ENCODE data around the gene CUL2.

The CUL2 gene

DNA sequence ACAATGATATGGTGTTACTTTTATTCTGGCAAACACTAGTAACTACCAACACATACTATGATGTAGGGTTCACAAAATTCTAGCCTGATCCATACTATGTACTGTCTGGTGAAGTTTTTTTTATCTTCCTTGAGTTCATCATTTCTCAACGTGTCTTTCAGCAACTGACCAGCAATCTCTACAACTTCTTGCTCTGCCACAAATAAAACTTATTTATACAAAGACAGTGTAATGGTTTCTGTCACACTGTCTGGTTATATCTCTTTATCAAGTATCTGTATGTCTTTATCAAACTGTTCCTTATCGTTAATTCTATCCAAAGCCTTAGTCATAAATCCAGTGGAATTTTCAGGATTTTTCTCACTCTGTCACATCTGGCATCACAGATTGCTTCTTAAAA is 69.7 kb downstream of the CUL2 start:
- TF ChIP-seq TAF1 (IDR thresholded peaks at IDR 0.05; ENCODE audit: borderline replicate concordance, insufficient read depth, low read length) (no peak), SIN3A (IDR thresholded peaks at IDR 0.05; ENCODE audit: borderline replicate concordance, insufficient read depth, low read length) (no peak), POLR2AphosphoS5 (IDR thresholded peaks at IDR 0.05; ENCODE audit: low read depth, low read length) (no peak), FOXP2 (optimal IDR thresholded peaks at IDR 0.05; ENCODE audit: borderline replicate concordance, extremely low read depth, extremely low read length, insufficient read depth) (no peak)
- TF ChIP-seq, protein P1, sequence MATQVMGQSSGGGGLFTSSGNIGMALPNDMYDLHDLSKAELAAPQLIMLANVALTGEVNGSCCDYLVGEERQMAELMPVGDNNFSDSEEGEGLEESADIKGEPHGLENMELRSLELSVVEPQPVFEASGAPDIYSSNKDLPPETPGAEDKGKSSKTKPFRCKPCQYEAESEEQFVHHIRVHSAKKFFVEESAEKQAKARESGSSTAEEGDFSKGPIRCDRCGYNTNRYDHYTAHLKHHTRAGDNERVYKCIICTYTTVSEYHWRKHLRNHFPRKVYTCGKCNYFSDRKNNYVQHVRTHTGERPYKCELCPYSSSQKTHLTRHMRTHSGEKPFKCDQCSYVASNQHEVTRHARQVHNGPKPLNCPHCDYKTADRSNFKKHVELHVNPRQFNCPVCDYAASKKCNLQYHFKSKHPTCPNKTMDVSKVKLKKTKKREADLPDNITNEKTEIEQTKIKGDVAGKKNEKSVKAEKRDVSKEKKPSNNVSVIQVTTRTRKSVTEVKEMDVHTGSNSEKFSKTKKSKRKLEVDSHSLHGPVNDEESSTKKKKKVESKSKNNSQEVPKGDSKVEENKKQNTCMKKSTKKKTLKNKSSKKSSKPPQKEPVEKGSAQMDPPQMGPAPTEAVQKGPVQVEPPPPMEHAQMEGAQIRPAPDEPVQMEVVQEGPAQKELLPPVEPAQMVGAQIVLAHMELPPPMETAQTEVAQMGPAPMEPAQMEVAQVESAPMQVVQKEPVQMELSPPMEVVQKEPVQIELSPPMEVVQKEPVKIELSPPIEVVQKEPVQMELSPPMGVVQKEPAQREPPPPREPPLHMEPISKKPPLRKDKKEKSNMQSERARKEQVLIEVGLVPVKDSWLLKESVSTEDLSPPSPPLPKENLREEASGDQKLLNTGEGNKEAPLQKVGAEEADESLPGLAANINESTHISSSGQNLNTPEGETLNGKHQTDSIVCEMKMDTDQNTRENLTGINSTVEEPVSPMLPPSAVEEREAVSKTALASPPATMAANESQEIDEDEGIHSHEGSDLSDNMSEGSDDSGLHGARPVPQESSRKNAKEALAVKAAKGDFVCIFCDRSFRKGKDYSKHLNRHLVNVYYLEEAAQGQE (IDR thresholded peaks at IDR 0.05; ENCODE audit: insufficient read depth in 1 of 2, low read depth in 2 of 2, low read length in 2 of 2) = no peak

DNA sequence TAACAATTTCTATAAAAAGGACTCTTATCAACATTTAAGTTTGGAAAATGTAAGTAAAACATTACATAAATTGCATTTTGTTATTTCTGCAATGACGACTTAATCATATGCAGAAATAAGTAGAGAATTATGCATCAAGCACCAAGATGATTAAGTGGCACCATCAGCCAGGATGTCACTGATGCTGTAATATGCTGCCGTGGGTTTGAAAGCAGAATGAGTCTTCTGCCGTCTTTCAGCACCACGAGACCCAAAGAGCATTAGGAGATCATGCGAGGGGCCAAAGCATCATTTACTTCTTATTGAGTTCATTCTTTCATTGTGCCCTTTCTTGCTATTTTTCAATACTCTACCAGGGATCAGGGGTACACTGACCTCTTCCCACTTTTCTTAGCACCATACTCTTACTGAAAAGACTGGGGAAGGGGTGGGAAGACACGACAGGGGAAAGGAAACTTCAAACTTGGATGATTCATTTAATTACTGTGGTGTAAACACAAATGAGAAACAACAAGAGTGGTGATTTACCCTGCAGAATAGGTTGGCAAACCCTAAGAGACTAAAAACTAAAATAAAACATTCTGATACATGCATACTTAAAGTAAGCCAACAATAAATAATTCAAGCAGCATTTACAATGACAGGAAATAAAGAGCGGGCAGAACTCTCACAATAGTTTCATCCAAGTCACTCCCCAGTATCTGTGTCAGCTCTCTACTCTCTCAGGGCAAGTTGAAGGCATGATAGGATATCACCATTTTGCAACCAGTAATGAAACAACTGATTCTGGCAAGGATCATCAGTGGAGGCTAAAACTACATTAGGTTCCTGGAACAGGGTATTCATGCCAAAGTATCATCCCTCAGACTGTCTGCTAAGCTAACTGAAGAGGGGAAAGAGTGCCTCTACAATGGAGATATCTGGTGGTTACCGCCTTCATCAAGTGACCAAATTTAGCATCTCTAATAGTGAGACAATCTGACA is 70.8 kb downstream of the CUL2 start:
- TF ChIP-seq TAF1 (IDR thresholded peaks at IDR 0.05; ENCODE audit: borderline replicate concordance, insufficient read depth, low read length) = no peak
- no peak for TF ChIP-seq SIN3A (IDR thresholded peaks at IDR 0.05; ENCODE audit: borderline replicate concordance, insufficient read depth, low read length)
- TF ChIP-seq, protein P1 (IDR thresholded peaks at IDR 0.05; ENCODE audit: insufficient read depth in 1 of 2, low read depth in 2 of 2, low read length in 2 of 2) = no peak
- TF ChIP-seq FOXP2 (optimal IDR thresholded peaks at IDR 0.05; ENCODE audit: borderline replicate concordance, extremely low read depth, extremely low read length, insufficient read depth) = no peak
- no peak for TF ChIP-seq POLR2AphosphoS5 (IDR thresholded peaks at IDR 0.05; ENCODE audit: low read depth, low read length)

DNA sequence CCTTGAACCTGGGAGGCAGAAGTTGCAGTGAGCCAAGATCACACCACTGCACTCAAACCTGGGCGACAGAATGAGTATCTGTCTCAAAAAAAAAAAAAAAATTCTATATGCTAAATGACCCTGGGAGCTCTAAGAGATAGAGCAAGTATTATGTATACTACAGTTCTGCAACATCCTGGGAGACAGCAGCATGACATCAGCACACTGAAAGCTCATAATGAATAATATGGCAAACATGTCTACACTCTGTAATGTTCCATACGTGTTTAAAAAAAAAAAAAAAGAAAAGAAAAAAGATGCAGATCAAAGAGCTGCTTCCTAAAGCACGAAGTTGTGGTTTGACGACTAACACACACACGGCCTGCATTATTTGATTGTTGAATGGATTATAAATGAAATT is 72.5 kb downstream of the CUL2 start:
- no peak for TF ChIP-seq POLR2AphosphoS5 (IDR thresholded peaks at IDR 0.05; ENCODE audit: low read depth, low read length)
- TF ChIP-seq, protein P1 (IDR thresholded peaks at IDR 0.05; ENCODE audit: insufficient read depth in 1 of 2, low read depth in 2 of 2, low read length in 2 of 2) = no peak
- no peak for TF ChIP-seq FOXP2 (optimal IDR thresholded peaks at IDR 0.05; ENCODE audit: borderline replicate concordance, extremely low read depth, extremely low read length, insufficient read depth)
- TF ChIP-seq SIN3A (IDR thresholded peaks at IDR 0.05; ENCODE audit: borderline replicate concordance, insufficient read depth, low read length) = no peak
- TF ChIP-seq TAF1 (IDR thresholded peaks at IDR 0.05; ENCODE audit: borderline replicate concordance, insufficient read depth, low read length) = no peak

DNA sequence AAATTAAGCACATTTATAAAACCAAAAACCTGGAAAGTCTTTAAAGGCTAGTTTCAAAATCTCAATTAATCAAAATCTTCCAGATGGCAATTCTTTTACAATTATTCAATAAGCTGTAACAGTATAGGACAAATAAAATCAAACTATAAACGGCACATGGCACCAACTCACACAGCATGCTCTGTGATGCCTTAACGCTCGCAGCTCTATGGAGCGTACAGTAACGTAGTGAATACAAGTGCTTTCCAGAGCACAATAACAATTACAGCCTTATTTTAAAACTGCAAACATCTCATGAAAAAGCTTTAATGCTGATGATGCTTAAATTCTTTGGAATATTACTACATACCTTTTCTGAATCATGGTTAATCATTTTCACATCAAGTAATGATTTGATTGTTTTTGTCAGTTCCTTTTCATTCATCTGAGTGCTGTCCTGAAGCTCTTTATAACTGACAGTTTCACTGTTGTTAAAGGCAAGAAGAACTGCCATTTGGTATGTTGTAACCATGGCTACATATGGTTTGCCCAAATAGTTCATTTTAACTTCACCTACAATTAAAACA is 74.2 kb downstream of the CUL2 start:
- TF ChIP-seq FOXP2 (optimal IDR thresholded peaks at IDR 0.05; ENCODE audit: borderline replicate concordance, extremely low read depth, extremely low read length, insufficient read depth) (no peak), TAF1 (IDR thresholded peaks at IDR 0.05; ENCODE audit: borderline replicate concordance, insufficient read depth, low read length) (no peak)
- TF ChIP-seq, protein P1 (IDR thresholded peaks at IDR 0.05; ENCODE audit: insufficient read depth in 1 of 2, low read depth in 2 of 2, low read length in 2 of 2) = no peak
